NCI-H128 (cell line): ENCODE measurements around the gene NPR2.

ENCODE experiments used
- DNase-seq: peaks from one replicate; lab custom pipeline; 2025; ENCODE audit not compliant: unreplicated experiment; lab: John Stamatoyannopoulos, UW

The NPR2 gene

DNA sequence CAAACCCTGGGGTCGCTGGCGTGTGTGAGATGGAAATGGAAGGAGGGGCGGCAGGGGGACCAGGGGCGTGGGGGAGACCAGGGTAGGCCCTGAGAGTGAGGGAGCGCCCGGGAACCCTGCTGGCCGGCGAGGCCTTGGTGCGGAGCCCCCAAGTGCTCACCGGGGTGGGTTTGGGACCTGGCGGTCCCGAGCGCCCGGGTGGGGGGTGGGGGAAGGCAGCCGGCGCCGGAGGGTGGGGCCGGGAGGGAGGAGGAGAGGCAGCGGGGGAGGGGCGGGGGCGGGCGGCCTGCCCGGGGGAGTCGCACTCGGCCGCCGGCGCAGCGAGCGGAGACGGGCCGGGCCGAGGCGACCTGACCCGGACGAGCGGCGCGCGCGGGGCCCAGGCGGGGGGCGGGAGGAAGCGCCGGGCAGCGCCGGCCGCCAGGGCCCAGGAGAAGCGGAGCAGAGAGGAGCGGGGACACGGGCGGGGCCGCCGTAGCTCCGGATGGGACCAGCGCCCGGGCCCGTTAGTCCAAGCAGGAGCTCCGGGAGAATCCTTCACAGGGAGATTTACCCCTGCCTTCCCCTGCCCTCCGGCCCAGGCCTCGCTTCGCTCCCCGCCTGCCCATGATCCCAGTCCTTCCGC is at the start of gene NPR2:
NPR2 (plus strand) TSS at position 295 of the 625 bp plus-strand sequence. CDS start 818 bp downstream, outside the sequence.
- DNase-seq: no peak

DNA sequence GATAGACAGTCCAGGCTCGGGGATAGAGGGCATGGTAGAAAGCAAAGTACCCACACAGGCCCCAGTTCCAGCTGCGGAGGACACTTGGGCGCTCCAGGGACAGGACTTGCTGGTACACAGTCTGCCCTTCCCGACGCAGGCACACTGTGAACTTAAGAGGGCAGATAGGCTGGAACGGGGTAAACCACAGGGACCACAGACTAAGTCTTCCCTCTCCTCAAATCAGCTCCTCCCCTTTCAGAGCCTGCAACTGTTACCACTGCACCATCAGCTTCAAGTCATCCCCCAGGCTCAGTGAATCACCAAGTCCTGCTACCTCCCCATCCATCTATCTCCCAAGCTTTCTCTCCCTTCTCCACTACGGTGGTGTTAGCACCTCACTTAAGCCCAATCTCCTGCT is 49.7 kb upstream of the NPR2 start:
- DNase-seq: no peak

DNA sequence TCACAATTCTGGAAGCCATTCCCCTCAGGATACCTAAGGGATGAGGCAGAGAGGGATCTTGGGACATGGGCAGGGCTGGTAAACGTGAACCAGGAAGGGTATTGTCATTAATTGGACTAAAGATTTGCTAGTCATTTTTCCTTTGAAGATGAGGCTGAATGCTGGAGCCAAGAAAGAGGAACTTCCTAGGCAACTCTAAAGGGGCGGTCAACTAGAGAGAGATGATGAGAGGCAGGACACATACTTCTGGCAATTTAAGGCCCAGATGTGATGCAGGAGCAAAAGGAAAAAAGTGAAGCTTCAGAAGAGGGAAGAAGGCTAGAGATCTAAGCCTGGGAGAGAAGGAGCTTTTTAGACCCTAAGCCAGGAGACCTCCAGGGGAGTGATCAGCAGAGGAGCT is 47.9 kb upstream of the NPR2 start:
- no peak for DNase-seq

DNA sequence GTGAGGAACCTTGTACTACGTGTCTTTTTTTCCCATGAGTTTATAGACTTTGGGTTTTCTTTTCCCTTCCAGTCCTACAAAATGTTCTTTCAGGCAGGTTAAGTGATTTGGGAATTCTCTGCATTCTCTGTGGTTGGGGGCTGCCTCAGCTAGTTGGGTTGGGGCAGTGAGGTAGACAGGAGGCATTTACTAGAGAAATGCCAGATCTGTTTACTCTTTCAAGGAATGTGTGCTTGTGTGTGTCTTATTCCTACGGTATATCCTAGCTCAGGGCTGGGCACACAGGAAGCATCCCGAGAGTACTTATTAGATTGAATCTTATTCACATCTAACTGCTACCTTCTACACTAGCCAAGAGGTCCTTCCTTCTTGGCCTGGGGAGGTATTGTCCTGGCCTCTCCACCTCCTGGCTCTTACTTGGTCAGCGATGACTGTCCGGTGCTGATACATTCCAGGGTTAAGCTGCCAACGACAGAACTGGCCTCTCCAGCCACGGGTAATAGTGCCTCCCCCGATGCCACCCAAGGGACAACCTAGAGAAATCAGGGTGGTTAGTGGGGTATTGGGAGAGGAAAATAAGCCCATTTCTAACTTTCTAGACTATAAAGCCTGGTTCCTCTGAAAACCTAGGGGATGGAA is 47.4 kb upstream of the NPR2 start:
- DNase-seq: no peak

DNA sequence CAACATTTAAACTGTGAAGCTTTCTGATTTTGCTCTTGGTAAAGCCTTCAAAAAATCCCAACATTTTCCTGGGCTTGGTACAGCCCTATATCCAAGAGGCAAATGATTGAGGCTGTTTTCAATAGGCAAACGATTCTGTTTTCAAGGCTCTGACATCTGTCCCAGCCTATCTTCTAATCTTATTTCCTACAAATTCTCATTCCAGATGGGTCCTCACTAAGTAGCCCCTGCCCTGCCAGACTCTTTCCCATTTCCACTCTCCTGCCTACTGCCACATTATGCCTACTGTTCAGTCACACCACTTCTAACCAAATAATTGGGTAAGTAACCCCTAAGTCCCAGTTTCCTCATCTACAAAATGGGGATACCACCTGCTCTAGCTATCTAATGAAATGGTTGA is 45.8 kb upstream of the NPR2 start:
- no peak for DNase-seq

DNA sequence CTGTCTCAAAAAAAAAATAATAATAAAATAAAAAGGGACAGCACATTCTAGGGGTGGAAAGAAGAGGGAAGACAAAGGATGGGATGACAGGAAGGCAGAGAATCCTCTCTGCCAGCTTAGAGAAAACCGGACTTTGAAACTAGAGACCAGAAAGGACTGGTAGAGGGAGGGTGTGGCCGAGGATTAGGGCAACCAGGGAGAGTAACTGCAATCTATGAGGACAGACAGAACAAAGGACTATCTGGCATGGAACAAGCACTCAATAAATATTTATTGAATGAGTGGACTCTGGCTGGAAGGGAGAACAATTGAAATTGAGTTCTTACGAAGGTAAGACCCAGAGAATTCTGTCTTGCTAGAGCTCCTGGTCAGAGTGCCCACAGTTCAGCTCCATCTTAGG is 44.8 kb upstream of the NPR2 start:
- DNase-seq: no peak

DNA sequence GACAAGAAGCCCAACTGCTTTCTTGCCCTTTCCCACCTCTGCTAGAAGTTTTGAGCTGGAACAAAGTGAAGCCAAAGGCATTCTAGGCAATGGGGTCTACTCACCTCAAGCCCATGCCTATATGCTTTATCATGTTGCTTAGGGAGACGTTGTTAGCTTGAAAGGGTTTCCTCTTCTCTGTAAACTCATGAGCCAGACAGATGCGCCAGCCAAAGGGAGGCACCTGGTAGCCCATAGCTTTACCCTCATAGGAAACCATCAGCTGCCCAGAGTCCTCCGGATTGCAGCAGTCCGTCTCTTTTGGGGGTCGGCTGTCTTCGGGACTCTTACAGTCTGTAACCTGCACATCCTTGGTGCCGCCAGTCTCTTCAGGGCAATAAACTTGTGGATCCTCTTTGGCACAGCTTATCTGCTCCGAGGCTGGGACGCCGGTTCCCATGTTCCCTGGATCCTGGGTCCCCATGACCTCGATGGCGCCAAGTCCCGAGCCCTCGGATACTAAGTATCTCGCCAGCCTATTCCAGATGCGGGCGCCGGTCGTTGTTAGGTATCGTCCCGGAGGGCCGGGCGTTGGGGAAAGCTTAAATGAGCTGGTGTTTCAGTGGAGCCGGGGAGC is 43.0 kb upstream of the NPR2 start:
- no peak for DNase-seq

DNA sequence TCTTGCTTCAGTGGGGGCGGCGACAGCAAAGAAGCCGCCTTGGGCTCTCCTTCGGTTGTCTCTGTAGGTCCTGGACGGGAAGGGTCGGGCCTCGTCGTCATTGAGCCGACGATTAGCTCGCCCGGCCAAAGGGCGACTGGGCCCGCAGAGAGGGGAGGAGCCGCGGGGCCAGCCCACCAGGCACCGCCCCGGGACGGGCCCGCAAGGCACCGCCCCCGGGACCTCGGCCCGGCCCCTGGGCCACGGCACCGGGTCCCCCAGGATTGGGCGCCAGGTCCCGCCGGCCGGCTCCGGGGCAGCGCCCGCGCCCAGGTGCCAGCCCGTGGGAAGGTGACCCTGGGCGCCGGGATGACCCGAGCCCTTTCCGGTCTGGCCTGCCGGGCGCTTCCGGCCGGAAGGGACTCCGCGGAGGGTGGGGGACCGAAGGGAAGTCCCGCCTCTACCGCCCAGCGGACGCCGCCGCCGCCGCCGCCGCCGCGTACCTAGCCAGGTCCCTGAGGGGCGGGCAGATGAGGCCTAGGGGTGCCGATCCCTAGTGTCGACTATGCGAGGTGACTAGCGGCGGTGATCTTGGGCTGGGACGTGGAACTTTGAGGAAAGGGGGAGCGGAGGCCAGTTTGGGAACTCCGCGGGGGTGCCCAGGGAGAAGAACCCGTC is 42.4 kb upstream of the NPR2 start, which contains the start of the genes GBA2 and RGP1:
GBA2 (minus strand) TSS at position 371 of the 657 bp plus-strand sequence. CDS start 524 bp downstream, outside the sequence.
RGP1 (plus strand) TSS at position 430 of the 657 bp plus-strand sequence. CDS start 469 bp downstream, outside the sequence.
- DNase-seq: no peak

DNA sequence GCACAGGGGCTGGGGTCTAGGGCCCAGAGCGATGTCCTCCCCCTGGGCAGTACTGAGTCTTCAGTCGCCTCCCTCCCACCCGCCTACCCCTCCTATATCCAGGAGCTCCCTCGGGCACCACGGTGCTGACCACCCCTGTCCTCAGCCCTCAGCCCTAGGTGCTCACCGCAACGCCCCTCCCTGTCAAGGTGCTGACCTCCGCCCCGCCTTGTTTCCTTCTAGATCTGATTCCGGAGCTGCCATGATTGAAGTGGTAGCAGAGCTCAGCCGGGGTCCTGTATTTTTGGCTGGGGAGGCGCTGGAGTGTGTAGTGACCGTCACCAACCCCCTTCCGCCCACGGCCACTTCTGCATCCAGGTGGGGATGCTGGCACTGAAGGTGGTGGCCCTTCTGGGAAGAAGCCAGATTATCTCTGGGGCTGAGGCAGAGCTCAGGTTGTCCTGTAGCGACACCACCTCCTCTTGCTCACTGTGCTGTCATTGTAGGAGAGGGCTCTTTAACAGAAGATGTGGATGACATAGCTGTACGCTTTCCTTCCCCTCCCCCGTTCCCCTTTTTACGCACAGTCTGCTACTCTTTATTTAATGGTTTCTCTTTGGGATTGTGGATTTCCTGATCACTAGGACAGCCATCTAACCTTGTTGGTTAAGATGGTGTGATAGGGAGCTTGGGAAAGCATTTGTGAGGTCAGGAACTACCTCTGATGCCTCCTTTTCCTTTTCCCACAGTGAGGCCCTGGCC is 41.7 kb upstream of the NPR2 start:
- DNase-seq: no peak

DNA sequence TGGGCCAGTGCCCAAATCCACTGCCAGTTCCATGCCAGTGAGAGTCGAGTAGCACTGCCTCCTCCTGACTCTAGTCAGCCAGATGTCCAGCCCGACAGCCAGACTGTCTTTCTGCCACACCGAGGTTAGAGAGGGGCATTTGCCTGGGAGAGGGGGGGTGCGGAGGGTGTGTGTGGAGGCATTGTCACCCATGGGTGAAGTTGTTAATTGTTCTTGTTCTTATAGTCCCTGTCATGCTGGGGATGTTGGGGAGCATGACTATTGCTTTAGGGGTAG is 41.2 kb upstream of the NPR2 start:
- DNase-seq: no peak

DNA sequence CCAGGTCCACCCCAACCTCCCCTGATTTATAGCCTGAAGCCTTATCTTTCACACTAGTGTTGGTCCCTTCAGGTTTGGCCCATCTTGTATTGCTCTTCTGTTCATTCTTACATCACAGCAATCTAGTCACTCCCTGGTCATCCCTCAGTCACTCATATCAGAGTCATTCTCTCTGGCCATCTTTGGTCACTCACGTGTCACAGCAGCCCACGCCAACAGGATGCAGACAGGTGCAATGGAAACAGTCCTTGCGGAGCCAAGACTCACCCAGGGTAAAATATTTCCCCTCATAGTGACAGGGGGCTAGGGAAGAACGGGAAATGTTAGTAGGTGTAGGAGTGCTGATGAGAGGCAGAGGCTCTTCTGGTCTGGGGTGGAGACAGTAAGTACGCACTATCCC is 37.9 kb upstream of the NPR2 start:
- no peak for DNase-seq

DNA sequence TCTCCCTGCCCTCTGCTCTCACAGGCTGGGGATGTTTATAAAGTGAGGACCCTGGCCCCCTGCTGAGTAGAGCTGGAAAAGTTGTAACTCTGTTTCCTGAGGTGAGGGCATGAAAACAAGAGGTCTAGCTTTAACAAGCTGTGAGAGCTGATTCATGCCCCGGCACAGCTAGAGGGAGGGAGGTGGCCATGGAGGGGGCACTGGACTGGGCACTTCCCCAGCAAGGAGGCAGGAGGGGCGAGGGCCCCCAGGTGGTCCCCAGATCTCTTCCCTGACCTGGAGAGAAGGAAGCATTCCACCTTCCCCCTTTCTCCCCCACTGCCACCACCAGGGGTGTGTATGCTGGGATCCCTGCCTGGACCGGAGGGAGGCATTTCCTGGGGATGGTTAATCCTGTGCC is 37.1 kb upstream of the NPR2 start, which contains the start of gene MSMP:
MSMP (minus strand) TSS at position 13 of the 400 bp plus-strand sequence. CDS start 147 bp downstream, outside the sequence.
- DNase-seq: no peak

DNA sequence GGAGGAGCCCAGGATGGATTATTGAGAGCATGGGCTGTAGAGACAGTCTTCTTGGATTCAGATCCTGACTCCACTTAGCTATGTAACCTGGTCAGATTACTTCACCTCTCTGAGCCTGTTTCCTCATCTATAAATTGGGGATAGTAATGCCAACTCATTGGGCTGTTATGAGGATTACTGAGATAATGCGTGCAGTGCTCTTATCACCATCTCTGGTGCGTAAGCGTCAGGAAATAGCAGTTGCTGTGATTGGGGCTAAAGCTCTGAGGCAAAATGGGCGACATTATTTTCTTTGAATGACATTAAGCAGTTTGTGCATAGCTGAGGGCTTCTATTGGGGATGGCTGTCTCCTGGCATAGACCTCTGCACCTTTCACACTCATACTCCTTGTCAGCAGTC is 36.3 kb upstream of the NPR2 start:
- no peak for DNase-seq

DNA sequence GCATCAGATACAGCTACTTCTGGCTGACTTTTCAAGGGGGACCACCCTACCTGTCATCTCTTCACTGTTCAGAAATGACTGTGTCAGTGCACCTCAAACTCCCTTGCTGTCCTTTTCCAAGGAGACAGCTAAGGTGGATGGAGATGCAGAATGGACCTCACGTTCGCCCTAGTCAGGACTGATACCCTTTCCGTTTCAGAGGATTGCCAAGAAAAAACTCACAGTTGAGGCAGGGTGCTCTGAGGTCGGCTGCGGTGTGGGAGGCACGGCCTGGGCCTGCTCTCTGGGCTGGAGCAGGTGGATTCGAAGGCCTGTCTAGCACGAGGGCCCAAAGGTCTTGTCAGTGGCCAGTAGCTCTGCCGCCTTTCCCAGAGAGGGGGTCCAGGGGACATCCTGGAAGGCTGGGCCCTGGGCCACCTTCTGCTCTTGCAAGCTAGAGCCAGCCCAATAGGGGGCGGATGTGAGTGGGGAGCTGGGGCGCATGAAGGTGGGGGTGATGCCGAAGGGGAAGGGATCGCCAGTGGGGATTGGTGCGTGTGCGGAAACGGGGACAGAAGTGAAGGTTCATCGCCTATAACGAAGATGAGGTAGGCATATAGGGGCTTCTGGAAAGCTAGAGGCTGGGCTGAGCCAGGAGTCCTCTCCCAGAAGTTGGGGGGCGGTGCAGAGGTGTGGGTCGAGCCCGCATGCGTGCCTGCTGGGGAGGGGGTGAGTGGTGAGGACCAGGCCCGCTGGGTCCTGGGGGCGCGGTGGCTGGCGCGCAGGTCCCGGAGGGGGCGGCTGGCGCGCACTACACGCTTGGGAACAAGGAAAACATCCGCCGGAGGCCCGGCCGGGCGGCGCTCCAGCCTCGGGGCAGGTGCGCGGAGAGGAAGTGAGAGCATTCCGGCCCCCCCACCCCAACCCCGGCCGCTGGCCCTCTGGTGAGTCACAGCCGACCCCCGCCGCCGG is 34.8 kb upstream of the NPR2 start:
- DNase-seq: no peak

DNA sequence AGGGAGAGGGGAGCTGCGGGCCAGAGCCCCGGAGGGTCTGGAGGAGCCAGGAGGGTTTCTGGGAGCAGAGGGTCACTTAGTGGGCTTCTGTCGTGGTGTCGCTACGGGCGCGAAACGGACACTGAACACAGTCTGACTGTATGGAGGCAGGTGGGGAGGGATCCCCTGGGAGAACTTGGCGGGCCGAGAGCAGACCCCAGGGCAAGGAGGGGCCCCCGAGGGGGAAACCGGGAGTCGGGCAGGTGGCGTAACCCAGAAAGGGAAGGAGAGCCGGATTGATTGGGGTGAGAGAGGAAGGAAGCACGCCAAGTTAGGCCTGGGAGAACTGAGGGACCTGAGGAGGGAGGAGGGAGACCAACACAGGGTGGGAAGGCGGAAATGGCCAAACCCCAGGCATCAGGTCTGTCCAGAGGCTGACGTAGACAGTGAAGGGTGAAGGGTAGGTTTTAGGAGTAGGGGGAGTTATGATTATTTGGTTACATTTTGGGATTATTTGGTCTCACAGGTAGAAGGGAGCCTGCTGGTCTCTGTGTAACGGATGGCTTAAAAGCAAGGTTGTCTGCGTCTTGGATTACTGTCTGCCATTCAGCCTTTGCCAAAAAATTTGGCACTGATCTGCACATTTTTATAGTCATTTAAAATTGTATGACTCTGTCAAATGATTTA is 34.0 kb upstream of the NPR2 start:
- DNase-seq: no peak

DNA sequence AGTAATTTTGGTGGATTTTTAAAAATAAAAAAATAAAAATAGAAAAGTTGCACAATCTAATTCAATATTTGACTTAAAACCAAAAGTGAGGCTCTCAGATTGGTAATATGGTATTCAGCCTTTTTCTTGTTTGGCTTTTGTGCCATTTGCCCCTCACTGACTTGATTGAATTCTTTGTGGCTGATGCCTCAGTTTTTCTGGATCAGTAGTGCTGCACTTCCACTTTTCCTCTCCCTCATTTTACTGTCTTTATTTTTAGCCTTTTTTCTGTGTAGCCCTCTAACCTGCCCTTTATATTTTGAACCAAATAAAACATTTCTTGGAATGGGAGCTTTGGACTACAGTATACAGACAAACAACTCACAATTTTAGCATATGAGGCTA is 33.5 kb upstream of the NPR2 start:
- no peak for DNase-seq

DNA sequence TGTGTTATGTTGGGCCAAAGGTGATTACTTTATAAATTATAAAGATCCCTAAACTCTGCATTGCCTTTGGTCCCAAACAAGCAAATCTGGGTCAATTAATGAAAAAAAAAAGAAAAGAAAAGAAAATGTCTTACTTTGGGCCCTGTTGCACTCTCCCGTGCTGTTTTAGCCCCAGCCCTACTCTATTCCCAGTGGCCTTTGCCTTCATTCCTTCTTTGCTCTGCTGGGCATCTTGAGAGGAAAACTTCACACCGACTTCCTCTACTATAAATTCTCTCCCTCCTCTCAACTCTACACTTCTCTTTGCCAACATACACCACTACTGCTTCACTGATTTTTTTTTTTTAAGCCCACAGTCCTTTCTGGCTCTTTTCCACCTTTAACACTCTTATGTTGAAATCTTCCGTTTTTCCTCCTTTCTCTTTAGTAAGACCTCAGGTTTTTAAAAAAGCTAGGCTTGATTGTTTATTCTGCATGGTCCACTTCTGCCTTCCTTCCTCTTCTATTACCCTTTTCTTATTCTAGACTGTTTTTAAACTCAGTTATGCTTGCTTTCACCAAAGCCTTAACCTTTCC is 32.8 kb upstream of the NPR2 start:
- DNase-seq: no peak

DNA sequence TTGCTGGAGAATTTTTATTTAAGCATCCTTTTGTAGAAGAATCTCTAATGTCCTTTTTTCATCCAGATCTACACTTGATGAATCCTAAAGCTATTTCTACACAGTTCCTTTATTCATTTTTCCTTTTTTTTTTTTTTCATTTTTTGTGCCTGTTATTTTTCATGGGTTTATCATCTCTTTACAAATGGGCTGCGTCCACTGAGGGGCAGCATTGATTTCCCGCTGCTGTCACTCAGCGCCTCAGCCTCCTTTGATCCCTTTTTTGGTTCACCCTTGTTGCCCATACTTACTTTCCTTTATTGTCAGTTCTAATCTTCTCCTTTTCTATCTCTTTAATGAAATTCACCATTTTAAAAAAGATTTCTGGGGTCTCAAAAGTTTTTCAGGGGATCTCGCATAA is 31.6 kb upstream of the NPR2 start:
- DNase-seq: no peak

DNA sequence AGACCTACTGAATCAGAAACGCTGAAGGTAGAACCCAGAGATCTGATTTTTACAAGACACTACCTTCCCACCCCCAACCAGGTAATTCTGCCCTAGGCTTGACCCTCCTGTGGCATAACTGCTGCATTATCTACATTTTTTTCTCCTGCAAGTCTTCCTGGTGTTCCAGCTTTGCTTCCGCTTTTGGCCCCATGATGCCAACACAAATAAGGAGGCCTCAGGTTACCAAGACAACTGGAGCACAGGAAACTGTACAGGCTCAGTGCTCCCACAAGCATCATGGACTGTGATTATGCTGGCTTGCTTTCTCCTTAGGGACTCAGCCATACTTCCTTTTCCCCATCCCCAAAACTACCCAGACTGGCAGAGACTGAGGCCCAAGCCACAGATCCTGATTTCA is 30.7 kb upstream of the NPR2 start:
- no peak for DNase-seq
